DMS53 treated with DMSO at 0.1 percent for 48 hours (cell line): Measurements from ENCODE around the gene ADCY2.

Experiments
- DNase-seq: peaks from one replicate; lab custom pipeline; 2025; ENCODE audit not compliant: unreplicated experiment; lab: John Stamatoyannopoulos, UW

The ADCY2 gene

DNA sequence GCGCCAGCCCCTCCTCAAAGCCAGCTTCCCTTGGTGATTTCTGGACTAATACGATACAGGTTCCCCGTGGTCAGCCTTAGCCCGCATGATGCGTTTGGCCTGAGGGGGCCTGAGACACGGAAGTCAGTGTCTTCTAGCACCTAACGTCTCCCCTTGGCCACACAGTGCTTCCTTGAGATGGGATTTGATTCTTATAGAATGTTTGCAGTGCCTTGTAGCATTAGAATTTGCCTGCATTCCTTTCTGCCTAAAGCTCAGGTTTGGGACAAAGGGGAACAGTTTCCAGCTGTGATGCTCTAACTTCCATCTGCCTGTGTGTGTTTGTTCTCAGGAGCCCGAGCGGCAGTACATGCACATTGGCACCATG is 420.6 kb downstream of the ADCY2 start:
- DNase-seq: no peak

DNA sequence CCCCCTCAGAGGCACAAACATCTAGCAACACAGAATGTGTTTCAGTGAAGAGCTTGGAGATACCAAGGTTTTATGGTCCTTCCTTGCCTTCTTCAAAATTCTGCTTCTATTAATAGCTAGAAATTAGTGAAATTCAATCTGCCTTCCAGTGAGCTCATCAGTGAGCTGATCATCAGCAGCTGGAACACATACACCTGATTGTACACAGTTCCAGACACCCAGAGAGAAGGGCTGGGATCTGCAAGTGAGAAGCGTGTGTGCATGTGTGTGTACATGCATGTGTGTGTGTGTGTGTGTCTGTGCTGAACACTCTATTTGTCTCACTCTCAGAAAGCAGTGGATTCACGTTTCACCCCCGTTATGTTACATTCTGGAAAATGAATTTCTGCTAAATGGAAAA is 426.5 kb downstream of the ADCY2 start:
- no peak for DNase-seq

DNA sequence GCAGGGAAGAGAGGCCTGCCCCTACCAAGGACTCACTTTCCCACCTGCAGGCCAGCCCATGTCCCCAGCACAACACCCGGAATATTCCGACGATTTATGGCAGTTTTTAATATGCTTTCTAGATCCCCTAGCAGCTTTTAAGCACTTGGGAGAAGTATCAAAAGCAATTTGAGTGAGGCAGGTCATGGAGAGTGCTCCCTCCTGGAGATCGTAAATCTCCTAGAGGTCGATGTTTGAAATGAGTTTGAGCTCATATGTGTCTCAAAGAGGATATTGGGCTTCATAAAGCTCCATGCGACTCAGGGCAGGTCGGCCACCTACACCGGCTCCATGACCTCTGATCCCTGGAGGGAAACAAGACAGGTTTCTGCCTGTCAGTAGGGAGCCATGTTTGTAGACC is 427.7 kb downstream of the ADCY2 start:
- DNase-seq: no peak

DNA sequence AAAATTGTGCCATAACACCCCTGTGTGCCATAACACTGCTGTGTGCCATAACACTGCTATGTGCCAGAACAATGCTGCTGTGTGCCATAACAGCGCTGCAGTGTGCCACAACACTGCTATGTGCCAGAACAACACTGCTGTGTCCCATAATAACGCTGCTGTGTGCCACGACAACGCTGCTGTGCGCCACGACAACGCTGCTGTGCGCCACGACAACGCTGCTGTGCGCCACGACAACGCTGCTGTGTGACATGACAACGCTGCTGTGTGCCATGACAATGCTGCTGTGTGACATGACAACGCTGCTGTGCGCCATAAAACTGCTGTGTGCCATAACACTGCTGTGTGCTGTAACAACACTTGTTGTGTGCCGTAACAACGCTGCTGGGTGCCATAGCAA is 429.1 kb downstream of the ADCY2 start:
- no peak for DNase-seq

DNA sequence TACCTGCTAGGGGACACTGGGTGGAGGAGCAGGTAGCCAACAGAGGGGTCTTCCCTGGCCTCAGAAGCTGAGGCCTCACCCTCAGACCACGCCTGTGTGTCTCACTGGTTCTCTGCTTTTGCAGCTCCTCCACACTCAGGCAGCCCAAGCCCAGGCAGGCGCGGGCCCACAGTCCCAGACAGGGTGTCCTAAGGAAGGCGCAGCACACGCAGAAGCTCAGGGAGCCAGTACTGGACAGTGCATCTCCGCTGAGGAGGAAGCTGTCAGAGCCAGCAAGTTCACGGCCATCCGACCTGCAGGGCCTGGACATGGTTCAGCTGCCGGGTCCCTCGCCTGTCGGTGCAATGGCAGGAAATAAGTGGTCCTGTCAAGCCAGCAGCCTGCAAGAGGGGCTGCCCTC is 429.7 kb downstream of the ADCY2 start:
- DNase-seq: no peak

DNA sequence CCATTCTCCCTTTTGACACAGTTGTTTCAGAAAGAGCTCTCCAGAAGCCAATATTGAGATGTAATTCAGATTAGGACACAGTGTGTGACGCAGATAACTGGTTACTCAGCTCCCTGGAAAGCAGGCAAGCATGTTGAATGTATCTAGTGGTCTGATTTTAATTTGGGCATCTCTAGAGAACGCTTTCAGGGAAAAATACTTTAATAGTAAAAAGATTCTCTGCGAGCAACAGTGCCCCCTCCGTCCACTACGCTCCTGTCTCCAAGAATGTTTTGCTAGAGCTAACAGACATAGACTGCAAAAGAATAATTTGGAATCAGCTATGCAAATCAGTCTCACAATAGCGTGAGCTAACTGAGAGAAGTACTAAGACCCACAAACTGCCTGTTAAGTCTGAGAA is 431.7 kb downstream of the ADCY2 start:
- DNase-seq: no peak

DNA sequence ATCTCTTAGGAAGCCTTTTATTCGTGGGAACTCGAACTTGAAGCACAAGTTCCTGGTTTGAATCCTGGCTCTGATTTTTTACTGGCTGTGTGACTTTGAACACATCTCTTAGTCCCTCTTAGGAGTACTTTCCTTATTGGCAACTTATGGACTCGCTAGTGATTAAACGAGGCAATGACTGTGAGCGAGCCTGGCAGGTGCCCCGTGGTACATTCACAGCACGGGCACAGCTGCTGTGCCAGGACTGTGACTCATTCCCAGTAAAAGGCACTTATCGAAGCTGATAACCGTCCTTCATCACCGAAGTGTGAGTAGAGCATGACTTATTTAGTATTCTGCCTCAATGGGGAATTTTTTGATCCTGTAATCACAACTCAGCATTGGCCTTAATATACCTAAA is 432.3 kb downstream of the ADCY2 start:
- peak; percentile 12 for DNase-seq

DNA sequence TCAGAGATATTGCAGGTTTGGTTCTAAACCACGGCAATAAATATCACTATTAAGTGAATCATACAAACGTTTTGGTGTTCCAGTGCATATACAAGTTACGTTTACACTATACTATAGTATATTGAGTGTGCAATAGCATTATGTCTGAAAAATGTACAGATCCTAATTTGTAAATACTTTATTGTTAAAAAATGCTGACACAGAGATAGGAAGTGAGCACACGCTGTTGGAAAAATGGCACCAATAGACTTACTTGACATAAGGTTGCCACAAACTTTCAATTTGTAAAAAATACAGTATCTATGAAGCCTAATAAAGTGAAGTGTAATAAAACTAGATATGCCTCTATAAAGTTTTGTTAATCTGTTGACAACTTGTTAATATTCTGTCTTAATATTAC is 439.0 kb downstream of the ADCY2 start:
- DNase-seq: no peak

DNA sequence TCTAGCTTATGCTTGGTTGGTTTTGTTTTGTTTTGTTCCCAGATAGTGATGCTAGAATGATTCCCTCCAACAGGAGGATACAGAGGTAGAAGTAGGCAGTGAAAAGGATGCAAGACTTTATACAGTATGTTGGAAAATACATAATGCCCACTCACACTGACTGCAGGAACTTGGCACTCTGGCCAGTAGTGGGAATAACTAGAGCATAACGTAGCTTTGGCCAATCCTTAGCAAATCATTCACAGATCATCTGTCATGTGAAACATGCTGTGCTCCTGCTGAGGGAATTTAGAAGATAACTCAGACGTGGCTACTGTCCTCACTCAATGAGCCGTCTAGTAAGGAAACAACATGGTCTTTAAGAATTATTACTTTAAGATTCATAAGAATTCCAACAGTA is 441.5 kb downstream of the ADCY2 start:
- no peak for DNase-seq

DNA sequence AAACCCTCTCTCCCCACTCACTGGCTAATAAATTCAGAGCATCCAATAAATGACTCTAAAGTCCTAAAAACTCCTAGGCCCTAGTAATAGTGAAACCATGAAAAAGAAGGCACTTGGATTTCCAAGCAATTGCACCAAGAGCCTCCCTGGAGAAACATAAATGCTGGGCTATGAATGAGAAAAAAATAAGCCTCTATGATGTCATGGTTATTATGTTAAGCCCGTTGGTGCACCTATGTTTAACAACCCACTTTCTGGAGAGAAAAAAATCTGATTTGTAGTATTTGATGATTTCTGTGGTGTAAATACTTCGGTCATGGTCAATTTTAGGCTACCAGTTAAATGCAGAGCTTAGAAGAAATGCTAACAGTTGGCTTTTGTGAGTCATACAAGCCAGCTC is 446.6 kb downstream of the ADCY2 start:
- DNase-seq: no peak

DNA sequence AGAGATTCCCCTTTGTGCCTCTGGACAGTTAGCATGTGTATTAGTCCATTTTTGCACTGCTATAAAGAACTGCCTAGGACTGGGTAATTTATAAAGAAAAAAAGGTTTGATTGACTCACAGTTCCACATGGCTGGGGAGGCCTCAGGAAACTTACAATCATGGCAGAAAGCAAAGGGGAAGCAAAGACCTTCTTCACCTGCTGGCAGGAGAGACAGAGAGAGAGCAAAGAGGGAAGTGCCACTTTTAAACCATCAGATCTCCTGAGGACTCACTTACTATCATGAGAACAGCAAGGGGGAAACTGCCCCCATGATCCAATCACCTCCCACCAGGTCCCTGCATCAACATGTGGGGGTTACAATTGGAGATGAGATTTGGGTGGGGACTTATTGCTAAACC is 449.0 kb downstream of the ADCY2 start:
- DNase-seq: no peak

DNA sequence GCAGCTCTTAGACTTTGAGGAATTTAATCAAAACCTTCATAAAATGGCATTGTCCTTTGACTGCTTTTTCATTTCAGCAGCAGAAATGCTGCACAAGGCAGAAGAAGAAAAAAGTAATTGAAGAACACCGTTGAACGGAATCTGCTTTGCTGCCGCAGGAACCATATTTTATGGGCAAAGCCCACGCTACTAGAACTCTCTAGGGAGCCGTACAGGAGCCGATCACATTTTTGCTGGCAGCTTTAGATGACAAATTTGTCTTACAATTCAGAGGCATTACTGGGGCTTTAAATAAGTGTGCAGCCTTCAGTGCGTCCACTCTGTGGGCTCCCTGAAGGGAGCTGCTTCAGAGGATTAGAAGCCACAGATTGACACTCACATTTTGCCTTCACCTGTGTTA is 449.6 kb downstream of the ADCY2 start:
- DNase-seq: no peak

DNA sequence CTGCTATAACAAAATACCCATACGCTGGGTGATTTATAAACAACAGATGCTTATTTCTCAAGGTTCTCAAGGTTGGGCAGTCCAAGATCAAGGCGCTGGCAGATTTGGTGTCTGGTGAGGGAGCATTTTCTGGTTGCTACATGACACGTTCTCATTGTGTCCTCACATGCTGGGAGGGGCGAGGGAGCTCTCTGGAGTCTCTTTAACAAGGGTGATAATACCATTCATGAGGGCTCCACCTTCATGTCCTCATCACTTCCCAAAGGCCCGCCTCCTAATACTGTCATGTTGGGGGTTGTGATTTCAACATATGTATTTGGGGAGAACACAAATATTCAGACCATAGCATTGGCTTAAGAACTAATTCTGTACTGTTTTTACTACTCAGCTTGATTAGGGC is 450.4 kb downstream of the ADCY2 start:
- no peak for DNase-seq

DNA sequence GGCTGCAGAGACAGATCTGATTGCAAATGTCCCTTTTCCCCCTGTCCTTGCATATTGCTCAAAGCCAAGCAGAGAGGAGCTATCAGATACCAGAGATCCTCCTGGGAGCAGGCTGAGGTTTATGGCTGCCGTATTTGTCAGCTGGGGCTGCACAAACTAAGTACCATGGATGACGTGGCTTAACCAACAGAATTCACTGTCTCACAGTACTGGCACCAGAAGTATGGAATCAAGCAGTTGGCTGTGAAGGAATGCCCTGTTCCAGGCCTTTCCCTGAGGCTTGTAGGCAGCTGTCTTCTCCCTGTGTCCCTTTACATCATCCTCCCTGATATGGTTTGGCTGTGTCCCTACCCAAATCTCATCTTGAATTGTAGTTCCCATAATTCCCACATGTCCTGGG is 452.4 kb downstream of the ADCY2 start:
- no peak for DNase-seq

DNA sequence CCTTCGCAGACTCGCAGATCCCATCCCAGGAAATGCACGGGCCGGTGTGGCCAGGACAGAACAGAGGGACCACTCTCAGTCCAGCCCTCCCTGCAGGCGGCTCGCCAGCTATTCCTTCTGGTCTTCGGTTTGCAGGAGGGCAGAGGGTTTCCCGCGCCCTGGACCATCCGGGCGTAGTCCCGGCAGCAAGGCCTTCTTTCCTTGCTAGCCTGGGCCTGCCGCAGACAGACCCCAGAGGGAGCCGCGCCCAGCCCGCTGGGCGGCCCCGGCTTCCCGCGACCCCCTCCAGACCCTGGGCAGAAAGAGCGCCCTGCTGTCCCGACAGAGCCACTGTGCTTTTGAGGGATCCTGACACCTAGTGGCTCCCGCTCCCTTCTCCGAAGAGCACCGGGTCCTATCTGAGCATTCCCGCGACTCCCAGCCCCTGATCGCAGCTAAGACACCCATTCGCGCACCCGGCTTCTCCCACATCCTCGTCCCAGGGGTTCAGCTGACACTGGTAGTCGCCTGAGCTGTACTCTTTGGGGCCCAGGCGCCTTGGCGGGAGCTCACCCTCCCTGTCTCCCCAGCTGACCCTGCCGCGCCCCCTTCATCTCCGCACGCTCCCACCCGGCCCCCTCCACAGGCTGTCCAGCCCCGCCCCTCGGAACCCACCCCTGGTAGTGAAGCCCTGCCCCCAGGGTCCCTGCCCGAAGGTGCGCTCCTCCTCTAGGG is 453.9 kb downstream of the ADCY2 start:
- no peak for DNase-seq

DNA sequence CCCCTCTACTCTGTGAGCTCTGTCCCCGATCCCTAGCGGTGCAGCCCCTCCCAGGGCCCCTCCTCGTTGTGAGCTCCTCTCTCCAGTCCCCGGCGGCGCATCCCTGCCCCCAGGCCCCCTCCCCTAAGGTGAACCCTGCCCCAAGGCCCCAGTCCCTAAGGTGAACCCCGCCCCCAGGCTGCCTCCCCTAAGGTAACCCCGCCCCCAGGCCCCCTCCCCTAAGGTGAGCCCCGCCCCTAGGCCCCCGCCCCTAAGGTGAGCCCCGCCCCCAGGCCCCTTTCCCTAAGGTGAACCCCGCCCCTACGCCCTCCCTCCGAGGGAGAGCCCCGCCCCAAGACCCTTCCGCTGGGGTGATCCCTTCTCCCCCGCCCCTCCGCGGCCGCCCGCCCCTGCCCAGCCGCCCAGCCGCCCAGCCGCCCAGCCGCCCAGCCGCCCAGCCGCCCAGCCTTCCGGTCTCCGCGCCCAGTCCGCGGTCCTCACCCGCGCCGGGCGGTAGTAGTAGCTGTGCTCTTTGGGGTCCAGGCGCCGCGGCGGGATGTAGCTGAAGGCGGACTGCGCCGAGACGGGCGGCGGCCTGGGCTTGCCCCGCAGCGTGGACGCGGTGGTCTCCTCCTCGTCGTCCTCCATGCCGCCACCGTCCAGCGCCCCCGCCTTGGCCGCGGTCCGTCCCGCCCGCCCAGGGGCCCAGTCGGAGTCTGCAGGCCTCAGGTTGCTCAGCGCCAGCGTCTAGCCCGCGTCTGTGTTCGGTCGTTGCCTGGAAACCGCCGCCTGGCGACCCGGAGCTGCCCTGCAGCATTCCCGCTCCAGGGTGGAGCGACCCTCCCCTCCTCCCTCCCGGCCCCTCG is 454.7 kb downstream of the ADCY2 start, which contains the start of gene CFAP90:
TSS of gene CFAP90 (minus strand) at position 739 of the 845 bp plus-strand sequence. CDS start at position 627, 112 bp downstream.
- DNase-seq: peak; percentile 35

DNA sequence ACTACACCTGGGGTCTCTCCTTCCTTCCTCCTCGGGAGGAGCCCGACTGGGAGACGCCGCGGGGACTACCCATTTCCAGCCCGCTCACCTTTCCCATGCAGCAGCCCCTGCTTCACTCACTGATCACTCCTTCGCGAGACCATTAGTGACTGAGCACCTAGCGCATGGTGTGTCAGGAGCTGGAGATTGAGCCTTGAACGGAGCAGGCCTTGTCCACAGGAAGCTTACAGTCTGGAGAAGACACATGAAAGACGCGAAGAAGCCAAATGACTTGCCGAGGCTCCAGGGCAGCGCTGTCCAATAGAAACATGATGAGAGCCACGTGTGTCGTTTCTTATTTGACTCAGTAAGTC is 455.3 kb downstream of the ADCY2 start:
- no peak for DNase-seq

DNA sequence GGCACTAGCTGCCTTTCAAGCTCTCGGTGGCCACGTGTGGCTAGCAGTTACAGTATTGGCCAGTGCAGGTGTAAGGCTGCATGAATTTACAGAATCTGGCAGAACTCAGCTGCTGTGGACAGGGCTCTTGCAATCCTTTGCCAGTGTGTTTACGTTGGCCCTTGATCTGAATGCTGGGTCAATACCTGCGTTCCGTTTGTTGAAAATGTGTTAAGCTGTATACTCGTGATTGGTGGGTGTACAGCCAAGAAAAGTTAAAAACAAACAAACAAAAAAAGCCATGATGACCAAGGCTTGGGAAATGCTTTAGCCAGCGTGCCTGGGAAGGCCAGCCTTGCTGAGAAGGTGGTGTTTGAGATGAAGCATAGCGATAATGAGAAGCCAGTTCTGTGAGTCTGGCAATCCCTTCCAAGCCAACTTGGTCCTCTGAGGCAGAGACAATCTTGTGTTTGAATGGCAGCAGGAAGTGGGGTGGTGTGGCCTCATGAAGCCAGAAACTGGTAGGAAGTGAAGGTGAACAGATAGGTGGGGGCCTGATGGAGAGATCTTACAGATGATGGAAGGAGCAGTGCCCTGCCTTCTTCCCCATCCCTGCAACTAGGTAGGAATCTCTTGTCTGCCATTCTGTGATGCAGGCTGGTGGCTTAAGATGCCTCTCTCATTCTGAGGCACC is 455.8 kb downstream of the ADCY2 start:
- DNase-seq: no peak

DNA sequence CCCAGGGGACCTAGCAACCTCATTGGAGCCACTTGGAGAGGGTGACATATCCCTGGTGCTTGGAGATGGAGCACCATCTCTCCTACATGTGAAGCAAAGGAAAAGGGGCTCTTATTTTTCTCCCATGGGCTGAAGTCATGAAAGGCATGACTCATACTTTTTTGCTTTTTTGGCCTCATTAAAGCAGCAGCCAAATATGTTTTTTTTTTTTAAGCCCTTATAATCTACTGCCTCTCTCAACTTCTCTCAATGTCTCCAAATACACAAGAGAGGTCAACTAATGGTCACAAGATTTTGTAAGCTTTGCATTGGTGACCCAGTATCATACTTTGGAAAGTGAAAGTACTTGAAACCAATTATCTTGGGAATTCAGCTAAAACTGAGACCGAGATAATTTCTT is 456.6 kb downstream of the ADCY2 start:
- no peak for DNase-seq

DNA sequence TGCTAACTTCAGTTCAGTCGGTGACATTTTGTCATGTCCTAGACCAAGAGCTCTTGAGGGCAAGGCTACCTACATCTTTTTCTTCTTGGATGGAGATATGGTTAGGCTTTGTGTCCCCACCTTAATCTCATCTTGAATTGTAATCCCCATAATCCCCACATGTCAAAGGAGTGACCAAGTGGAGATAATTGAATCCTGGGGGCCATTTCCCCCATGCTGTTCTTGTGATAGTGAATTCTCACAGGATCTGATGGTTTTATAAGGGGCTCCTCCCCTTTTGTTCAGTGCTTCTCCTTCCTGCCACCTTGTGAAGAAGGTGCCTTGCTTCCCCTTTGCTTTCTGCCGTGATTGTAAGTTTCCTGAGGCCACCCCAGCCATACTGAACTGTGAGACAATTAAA is 457.1 kb downstream of the ADCY2 start:
- no peak for DNase-seq

DNA sequence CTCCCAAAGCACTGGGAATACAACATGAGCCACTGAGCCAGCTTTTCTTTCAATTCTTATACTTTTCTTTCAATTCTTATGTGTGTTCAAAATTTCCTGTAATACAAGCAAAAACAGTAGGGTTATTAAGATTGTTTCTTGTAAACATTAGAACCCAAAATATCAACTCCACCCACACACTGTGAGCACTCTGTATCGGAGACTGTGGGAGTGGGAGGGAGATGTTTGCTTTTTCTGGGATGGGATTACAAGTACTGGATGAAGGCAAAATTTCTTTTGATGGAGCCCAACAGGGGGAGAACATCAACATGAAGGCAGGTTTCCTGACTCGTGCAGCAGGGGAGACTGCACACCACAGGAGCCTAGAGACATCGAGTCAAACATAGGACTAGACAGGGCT is 459.7 kb downstream of the ADCY2 start:
- DNase-seq: no peak

DNA sequence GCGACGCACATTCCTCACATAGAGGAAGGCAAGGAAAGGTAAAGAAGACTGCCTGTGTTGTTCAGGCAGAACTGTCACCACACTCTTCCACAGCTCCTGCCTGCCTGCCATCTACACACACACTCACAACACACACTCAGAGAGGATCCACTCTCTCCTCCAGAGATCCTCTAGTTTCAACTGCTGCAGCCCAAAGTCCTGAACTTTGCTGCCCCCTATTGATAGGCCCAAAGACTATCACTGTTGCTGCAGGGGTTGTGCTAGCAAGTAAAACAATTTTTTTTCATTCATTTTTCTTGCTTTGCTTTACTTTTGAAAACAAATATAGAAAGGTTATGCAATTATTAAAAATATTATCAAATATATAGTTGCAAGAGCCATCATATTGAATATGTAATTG is 460.9 kb downstream of the ADCY2 start:
- DNase-seq: peak; percentile 56
